SH-SY5Y (cell line): ENCODE data around the gene EIF4G3.

ENCODE experiments used
- GATA2 ChIP-seq: IDR thresholded peaks from 2 replicates; pipeline ENCODE4 v1.6.1; 2011; ENCODE audit warnings: mild to moderate bottlenecking, low read depth, low read length
- GATA3 ChIP-seq: IDR thresholded peaks from 2 replicates; pipeline ENCODE4 v1.6.1; 2011; ENCODE audit warnings: low read depth, mild to moderate bottlenecking, low read length, moderate library complexity

DNA sequence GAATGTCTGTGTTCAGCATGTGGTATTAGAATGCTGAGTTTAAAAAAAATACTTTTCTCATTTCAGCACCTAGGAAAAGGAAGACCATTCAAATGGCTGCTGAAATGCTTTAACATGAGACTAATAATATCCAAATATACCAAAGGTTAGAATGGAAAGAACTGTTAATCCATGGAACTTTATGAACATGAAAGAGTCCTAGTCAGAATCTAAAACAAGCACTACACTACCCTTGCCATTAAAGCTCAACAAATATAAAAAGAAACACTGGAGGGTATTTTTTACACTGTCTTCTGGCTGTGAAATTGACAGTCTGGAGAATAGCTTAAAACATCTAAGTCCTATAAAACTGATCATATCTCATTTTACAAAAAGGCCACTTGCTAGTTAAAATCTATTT lies 276.6 kb downstream of the EIF4G3 start:
- TF ChIP-seq GATA3: no peak
- no peak for TF ChIP-seq GATA2
